ENCODE results near the gene BNIP3. TPM values are rescaled to one million over a fixed set of nuclear protein-coding genes. Genes with fewer than 3 reads are reported as not detected.

Gene BNIP3
- polyA plus RNA-seq, 3 donors: 3.2 to 7.2 (median 4.6) TPM

DNA sequence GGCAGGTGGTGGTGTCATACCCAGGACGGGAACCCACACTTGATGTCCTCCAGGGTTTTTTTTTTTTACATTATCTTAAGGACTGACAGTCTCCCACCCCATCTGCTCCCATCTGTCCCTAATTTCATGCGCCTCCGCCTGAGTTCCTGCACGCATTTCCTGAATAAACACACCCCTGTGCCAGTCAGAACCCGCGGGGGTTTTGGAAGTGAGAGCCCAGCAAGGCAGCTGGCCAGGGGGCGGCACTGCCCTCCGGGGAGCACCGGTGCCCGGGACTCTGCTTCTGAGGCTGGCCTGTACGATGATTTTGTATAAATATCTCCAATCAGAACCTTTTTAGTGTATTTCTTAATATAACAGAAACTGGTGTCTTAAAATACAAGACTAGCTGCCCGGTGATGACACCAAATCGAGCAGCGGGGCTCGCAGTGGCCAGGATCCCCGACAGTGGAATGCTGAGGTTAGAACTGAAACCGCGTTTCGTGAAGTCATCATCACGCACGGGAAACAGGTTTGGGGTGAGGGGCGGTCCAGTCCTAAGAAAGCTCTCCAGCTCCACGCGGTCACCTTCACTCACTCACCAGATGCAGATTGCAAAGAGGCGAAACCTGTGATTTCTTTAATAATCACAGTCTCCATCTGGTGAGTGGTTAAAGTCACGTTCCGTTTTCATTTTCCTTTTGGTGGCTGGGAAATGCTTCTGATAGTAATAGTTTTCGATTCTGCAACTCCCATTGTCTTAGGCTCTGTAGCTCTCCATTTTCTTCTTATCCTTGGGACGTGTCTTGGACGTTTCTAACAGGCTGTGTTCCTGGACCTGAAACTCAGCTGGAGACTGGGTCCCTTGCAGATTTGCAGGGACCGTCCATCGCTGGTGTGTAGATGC is 19.7 kb downstream of the BNIP3 start:
- H3K9me3 ChIP-seq (replicated peaks in 1 of 2; ENCODE audit: control insufficient read depth in 1 of 2, insufficient read depth in 1 of 2, low read length in 2 of 2): no peaks in the 10 kb centered on the region
- H3K9ac ChIP-seq (ENCODE audit: insufficient read depth, low read length, poor library complexity, severe bottlenecking): no peak overlapping the region
- intact Hi-C loops (cut with micrococcal nuclease): no loop called here
- no peak overlapping the region for H3K27ac ChIP-seq (ENCODE audit: low read depth in 1 of 2, low read length in 2 of 2)
- peaks cover 5% of the 10 kb centered on the region for H4K20me1 ChIP-seq (ENCODE audit: insufficient read depth, low read length)
- no peak overlapping the region for H3K4me3 ChIP-seq (replicated peaks in 1 of 3; ENCODE audit: low read depth in 2 of 3, low read length in 3 of 3)
- Mint-ChIP-seq H3K27ac (peak overlapping the region in 5 of 7 donors; percentile 0 to 74 (median 33)), H3K36me3 (peaks cover 35 to 60% of the 10 kb centered on the region in 2 donors), H3K4me3 (peak overlapping the region; percentile 8 to 50), H3K4me1 (no peaks in the 10 kb centered on the region), H3K9me3 (peaks cover 0 to 3% (median 0%) of the 10 kb centered on the region in 7 donors), H3K27me3 (ENCODE audit: low read depth in 3 of 3) (peaks cover 0 to 4% (median 2%) of the 10 kb centered on the region in 3 donors)
- no peak for DNase-seq
- H3K27me3 ChIP-seq (ENCODE audit: control insufficient read depth in 2 of 2, insufficient read depth in 2 of 2, low read length in 2 of 2): no peaks in the 10 kb centered on the region
- no peaks in the 10 kb centered on the region for H3K4me1 ChIP-seq (ENCODE audit: control insufficient read depth in 1 of 2, insufficient read depth in 2 of 2, low read length in 2 of 2)
- 91% methylated on average over 12 of the region's 32 CpGs for WGBS (ENCODE audit: insufficient coverage)
- no peaks in the 10 kb centered on the region for H3K79me2 ChIP-seq (ENCODE audit: insufficient read depth, low read length)
- peaks cover 20 to 33% of the 10 kb centered on the region in 2 donors for H3K36me3 ChIP-seq (replicated peaks in 1 of 2; ENCODE audit: control insufficient read depth in 1 of 2, insufficient read depth in 2 of 2, low read length in 2 of 2)
- H2AFZ ChIP-seq (ENCODE audit: insufficient read depth, low read depth, low read length, poor library complexity, severe bottlenecking): no peak overlapping the region
- TF ChIP-seq, protein P1, sequence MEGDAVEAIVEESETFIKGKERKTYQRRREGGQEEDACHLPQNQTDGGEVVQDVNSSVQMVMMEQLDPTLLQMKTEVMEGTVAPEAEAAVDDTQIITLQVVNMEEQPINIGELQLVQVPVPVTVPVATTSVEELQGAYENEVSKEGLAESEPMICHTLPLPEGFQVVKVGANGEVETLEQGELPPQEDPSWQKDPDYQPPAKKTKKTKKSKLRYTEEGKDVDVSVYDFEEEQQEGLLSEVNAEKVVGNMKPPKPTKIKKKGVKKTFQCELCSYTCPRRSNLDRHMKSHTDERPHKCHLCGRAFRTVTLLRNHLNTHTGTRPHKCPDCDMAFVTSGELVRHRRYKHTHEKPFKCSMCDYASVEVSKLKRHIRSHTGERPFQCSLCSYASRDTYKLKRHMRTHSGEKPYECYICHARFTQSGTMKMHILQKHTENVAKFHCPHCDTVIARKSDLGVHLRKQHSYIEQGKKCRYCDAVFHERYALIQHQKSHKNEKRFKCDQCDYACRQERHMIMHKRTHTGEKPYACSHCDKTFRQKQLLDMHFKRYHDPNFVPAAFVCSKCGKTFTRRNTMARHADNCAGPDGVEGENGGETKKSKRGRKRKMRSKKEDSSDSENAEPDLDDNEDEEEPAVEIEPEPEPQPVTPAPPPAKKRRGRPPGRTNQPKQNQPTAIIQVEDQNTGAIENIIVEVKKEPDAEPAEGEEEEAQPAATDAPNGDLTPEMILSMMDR (IDR thresholded peaks at IDR 0.05): no peak
- H3K4me2 ChIP-seq (replicated peaks; ENCODE audit: extremely low read depth, low read length, poor library complexity, severe bottlenecking): no peak overlapping the region

DNA sequence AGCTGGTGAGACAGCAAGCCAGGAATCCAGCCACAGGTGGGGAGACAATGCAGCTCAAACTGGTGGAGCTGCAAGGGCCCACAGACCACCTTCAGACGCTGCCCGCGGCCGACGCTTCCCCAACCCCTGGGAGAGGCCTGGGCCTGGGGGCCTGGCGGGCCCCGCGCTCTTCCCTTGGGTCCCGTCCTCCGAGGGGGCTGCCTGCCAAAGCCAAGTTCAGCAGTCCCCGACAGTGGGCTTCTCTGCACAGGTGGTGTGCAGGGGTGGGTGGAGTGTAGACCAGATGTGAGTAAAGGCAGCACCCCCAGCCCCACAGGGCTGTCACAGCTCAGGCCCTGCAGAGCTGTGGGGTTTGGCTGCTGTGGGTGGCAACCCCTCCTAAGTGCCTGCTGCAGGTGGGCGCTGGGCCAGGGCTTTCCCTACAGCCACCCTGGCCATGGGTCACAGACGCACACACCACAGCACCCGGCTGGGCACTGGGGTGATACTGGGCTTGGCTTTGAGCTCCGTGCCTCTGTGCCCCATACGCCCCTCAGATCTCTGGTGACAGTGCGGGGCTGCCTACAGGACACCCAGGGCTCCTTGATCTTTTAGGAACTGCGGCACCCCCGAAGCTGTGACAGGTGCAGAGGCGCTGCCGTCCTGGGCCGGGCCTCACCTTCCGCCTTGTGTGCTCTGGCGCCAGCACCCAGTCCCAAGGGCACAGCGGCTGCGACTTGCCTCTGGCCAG is 20.5 kb downstream of the BNIP3 start:
- H3K9me3 ChIP-seq (replicated peaks in 1 of 2; ENCODE audit: control insufficient read depth in 1 of 2, insufficient read depth in 1 of 2, low read length in 2 of 2): no peaks in the 10 kb centered on the region
- TF ChIP-seq, protein P1 (IDR thresholded peaks at IDR 0.05): no peak
- H3K9ac ChIP-seq (ENCODE audit: insufficient read depth, low read length, poor library complexity, severe bottlenecking): no peak overlapping the region
- no peaks in the 10 kb centered on the region for H3K27me3 ChIP-seq (ENCODE audit: control insufficient read depth in 2 of 2, insufficient read depth in 2 of 2, low read length in 2 of 2)
- no peak overlapping the region for H3K4me2 ChIP-seq (replicated peaks; ENCODE audit: extremely low read depth, low read length, poor library complexity, severe bottlenecking)
- H3K36me3 ChIP-seq (replicated peaks in 1 of 2; ENCODE audit: control insufficient read depth in 1 of 2, insufficient read depth in 2 of 2, low read length in 2 of 2): peaks cover 28 to 41% of the 10 kb centered on the region in 2 donors
- no peaks in the 10 kb centered on the region for H3K79me2 ChIP-seq (ENCODE audit: insufficient read depth, low read length)
- no peak overlapping the region for H3K4me3 ChIP-seq (replicated peaks in 1 of 3; ENCODE audit: low read depth in 2 of 3, low read length in 3 of 3)
- Mint-ChIP-seq H3K4me3 (no peak overlapping the region), H3K27ac (no peak overlapping the region), H3K27me3 (ENCODE audit: low read depth in 3 of 3) (peaks cover 0 to 4% (median 2%) of the 10 kb centered on the region in 3 donors), H3K9me3 (peaks cover 0 to 3% (median 0%) of the 10 kb centered on the region in 7 donors), H3K36me3 (peaks cover 40 to 62% of the 10 kb centered on the region in 2 donors), H3K4me1 (no peaks in the 10 kb centered on the region)
- no peak overlapping the region for H3K27ac ChIP-seq (ENCODE audit: low read depth in 1 of 2, low read length in 2 of 2)
- H4K20me1 ChIP-seq (ENCODE audit: insufficient read depth, low read length): peaks cover 6% of the 10 kb centered on the region
- WGBS (ENCODE audit: insufficient coverage): 97% methylated on average over 26 of the region's 26 CpGs
- intact Hi-C loops (cut with micrococcal nuclease): no loop called here
- DNase-seq: no peak
- H3K4me1 ChIP-seq (ENCODE audit: control insufficient read depth in 1 of 2, insufficient read depth in 2 of 2, low read length in 2 of 2): no peaks in the 10 kb centered on the region
- H2AFZ ChIP-seq (ENCODE audit: insufficient read depth, low read depth, low read length, poor library complexity, severe bottlenecking): no peak overlapping the region

All from CD14-positive monocyte (primary cell).